NB4 (cell line): ENCODE data around the gene FHIT.

Experiments
- CTCF ChIP-seq: IDR thresholded peaks from one replicate; pipeline ENCODE4 v1.5.1; 2012; ENCODE audit warnings: low read depth, low read length
- MYC ChIP-seq: IDR thresholded peaks from 2 replicates; pipeline ENCODE4 v1.6.1; 2011; ENCODE audit warnings: low read depth, low read length
- POLR2A ChIP-seq: IDR thresholded peaks from 2 replicates; pipeline ENCODE4 v1.6.1; 2011; ENCODE audit warnings: mild to moderate bottlenecking; ENCODE audit not compliant: insufficient read length; ENCODE audit errors: extremely low read depth
- TF ChIP-seq, protein P1 (sequence below): IDR thresholded peaks from 2 replicates; pipeline ENCODE4 v1.6.1; 2011; ENCODE audit warnings: low read depth, low read length

DNA sequence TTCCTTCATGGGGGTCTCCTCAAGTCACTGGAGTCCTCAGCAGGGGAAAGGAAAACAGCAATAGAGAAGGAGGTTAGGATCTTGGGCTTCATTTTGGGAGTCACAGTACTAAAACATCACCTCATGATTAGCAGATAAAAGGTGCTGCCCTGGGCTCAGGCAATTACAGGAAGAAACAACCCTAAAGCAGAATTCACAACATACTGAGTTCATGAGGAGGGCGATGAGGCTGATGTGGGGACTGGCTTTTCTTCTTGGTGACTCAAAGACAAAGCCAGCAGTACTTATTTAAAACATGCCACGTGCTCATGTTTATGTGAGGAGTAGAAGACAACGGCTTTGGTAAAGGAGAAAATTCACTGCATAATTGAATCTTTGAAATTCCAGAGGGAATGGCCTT lies 1379.1 kb downstream of the FHIT start:
- TF ChIP-seq POLR2A (no peak), CTCF (no peak), MYC (no peak)
- TF ChIP-seq, protein P1, sequence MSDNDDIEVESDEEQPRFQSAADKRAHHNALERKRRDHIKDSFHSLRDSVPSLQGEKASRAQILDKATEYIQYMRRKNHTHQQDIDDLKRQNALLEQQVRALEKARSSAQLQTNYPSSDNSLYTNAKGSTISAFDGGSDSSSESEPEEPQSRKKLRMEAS = no peak
